Activated CD8-positive, alpha-beta memory T cell treated with anti-CD3 and anti-CD28 coated beads, Interleukin-2, amount 10 ng/mL, durations not matched to agents 7 days and 5 days (primary cell): ENCODE data around the gene PTPRG. TPM values are rescaled to one million over a fixed set of nuclear protein-coding genes. Genes with fewer than 3 reads are reported as not detected.

ENCODE experiments used
- ATAC-seq: fragments of 150-1000 bp; cut with Tn5 transposase; one replicate; pipeline ENCODE4 v1.10.0; 2021; ENCODE audit warnings: moderate library complexity
- CTCF ChIA-PET: fragments of 350-600 bp; sonication (Branson Sonifier 250); formaldehyde crosslinking; loops from one replicate; lab custom pipeline; 2021; ENCODE audit warnings: antibody characterized with exemption; lab: Charles Lee
- DNase-seq: peaks from one replicate; pipeline ENCODE4 v3.0.0-alpha.2; 2020
- H3K27ac Mint-ChIP-seq: one replicate; pipeline ENCODE4 v1.8.0; 2021; ENCODE audit warnings: mild to moderate bottlenecking, mixed read lengths
- H3K27me3 Mint-ChIP-seq: one replicate; pipeline ENCODE4 v1.8.0; 2021; ENCODE audit warnings: mixed read lengths
- H3K36me3 Mint-ChIP-seq: one replicate; pipeline ENCODE4 v1.8.0; 2021; ENCODE audit warnings: mild to moderate bottlenecking, mixed read lengths
- H3K4me1 Mint-ChIP-seq: one replicate; pipeline ENCODE4 v1.8.0; 2021; ENCODE audit warnings: mixed read lengths
- H3K4me3 Mint-ChIP-seq: one replicate; pipeline ENCODE4 v1.8.0; 2021; ENCODE audit warnings: mild to moderate bottlenecking, moderate library complexity, mixed read lengths
- H3K9me3 Mint-ChIP-seq: one replicate; pipeline ENCODE4 v1.8.0; 2022; ENCODE audit warnings: low read depth, mixed read lengths
- total RNA-seq, 2 experiments: library from RNA; stranded (reverse); gene quantifications; one replicate each; pipeline ENCODE4 v1.2.3, GENCODE V29; 2021

PTPRG gene
- total RNA-seq, 2 experiments from 2014 or later = 0.21 TPM; not detected in 1

GRCh38 chr3:61927332-61927731 is 366.0 kb downstream of the PTPRG start:
- no peak for DNase-seq
- Mint-ChIP-seq H3K4me3 (no peak overlapping the region), H3K4me1 (no peaks in the 10 kb centered on the region), H3K27ac (no peak overlapping the region), H3K9me3 (no peaks in the 10 kb centered on the region), H3K27me3 (no peaks in the 10 kb centered on the region), H3K36me3 (no peaks in the 10 kb centered on the region)
- CTCF ChIA-PET = no interaction called here
- no peak for ATAC-seq

GRCh38 chr3:61928039-61928438 is 366.7 kb downstream of the PTPRG start:
- no peaks in the 10 kb centered on the region for H3K36me3 Mint-ChIP-seq
- no peak for DNase-seq
- H3K27me3 Mint-ChIP-seq = no peaks in the 10 kb centered on the region
- ATAC-seq = no peak
- CTCF ChIA-PET = no interaction called here
- H3K4me1 Mint-ChIP-seq = no peaks in the 10 kb centered on the region
- H3K4me3 Mint-ChIP-seq = no peak overlapping the region
- no peak overlapping the region for H3K27ac Mint-ChIP-seq
- no peaks in the 10 kb centered on the region for H3K9me3 Mint-ChIP-seq

- H3K27ac Mint-ChIP-seq = no peak overlapping the region
- H3K4me3 Mint-ChIP-seq = no peak overlapping the region
- H3K36me3 Mint-ChIP-seq = no peaks in the 10 kb centered on the region
- no peaks in the 10 kb centered on the region for H3K9me3 Mint-ChIP-seq
- no peak for ATAC-seq
- CTCF ChIA-PET = no interaction called here
- H3K4me1 Mint-ChIP-seq = no peaks in the 10 kb centered on the region
- DNase-seq = no peak
- no peaks in the 10 kb centered on the region for H3K27me3 Mint-ChIP-seq
Observed at GRCh38 chr3:61928776-61929314, 367.5 kb downstream of the PTPRG start.

DNA sequence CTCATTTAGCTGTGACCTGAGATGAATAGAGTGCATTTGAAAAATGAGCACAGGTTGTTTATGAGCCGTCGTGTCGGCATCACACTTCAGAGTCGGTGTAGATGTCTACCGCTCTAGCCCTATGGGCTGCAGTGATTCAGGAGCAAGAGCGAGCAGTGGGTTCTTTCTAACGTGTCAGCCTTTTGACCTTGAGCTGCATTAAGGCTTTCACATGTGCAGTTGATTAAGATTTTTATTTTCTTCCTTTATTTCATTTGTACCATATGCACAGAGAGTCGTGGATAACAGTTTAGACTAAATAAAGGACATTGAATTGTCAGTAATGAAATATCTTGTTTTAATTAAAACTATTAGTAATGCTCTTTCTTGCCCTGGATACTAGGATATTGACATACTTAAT is 368.2 kb downstream of the PTPRG start:
- no peaks in the 10 kb centered on the region for H3K27me3 Mint-ChIP-seq
- no peak for ATAC-seq
- no peaks in the 10 kb centered on the region for H3K4me1 Mint-ChIP-seq
- no peak overlapping the region for H3K4me3 Mint-ChIP-seq
- no peaks in the 10 kb centered on the region for H3K9me3 Mint-ChIP-seq
- H3K36me3 Mint-ChIP-seq = no peaks in the 10 kb centered on the region
- H3K27ac Mint-ChIP-seq = no peak overlapping the region
- CTCF ChIA-PET = no interaction called here
- DNase-seq = no peak

- Mint-ChIP-seq H3K9me3 (no peaks in the 10 kb centered on the region), H3K4me3 (no peak overlapping the region), H3K27ac (no peak overlapping the region), H3K36me3 (no peaks in the 10 kb centered on the region), H3K4me1 (no peaks in the 10 kb centered on the region), H3K27me3 (no peaks in the 10 kb centered on the region)
- ATAC-seq (no peak), DNase-seq (no peak)
- CTCF ChIA-PET = no interaction called here
Observed at GRCh38 chr3:61932499-61932898, 371.1 kb downstream of the PTPRG start.

DNA sequence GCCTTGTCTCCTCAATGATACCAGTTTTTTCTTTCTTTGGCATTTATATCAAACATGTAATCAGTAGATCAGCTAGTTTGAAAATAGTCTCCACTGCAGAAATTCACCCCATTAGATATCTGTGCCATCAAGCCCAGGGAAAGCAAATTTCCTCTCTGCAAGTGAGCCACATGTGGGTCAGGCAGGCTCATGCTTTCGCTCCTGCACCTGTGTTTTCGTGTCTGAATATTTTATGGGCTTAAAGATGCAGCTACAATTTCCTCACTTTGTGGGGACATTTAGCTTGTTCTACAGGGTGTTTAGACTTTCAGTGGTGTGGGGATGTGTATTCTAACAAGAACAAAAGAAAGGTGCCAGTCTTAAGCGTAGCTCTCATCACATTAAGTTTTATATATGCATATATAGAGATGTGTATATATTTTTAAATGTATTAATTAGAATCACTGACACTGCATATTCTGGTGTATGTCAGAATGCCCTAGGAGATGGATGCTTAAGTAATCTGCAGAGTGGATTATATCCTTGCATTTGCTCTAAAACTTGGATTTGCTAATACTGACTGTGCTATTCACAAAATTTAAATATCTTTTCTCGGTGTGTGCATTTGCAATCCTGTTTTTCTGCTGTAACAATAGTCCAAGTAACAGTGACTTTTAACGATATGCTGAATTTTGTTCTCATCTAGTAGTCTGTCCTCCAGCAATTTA is 372.6 kb downstream of the PTPRG start:
- CTCF ChIA-PET = no interaction called here
- Mint-ChIP-seq H3K27me3 (no peaks in the 10 kb centered on the region), H3K36me3 (no peaks in the 10 kb centered on the region), H3K4me3 (no peak overlapping the region), H3K9me3 (no peaks in the 10 kb centered on the region), H3K4me1 (no peaks in the 10 kb centered on the region), H3K27ac (no peak overlapping the region)
- ATAC-seq (no peak), DNase-seq (no peak)

DNA sequence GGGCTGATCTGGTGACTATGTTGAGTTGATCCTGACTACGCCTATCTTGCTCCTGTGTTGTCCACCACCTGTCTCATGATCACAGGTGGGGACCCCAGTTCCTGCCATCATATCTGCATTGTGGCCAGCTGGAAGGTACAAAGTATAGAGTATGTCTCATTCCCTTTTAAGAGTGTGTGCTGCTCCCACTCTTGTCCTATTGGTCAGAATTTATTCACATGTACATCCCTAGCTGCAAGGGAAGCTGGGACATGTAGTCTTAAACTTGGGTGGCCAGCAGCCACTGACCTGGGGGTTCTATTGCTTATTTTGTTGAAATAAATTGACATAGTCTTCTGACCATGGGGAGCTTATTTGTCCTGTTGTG is 373.1 kb downstream of the PTPRG start:
- no peak for DNase-seq
- Mint-ChIP-seq H3K9me3 (no peaks in the 10 kb centered on the region), H3K4me3 (no peak overlapping the region), H3K27me3 (no peaks in the 10 kb centered on the region), H3K36me3 (no peaks in the 10 kb centered on the region), H3K4me1 (no peaks in the 10 kb centered on the region), H3K27ac (no peak overlapping the region)
- CTCF ChIA-PET = no interaction called here
- no peak for ATAC-seq

GRCh38 chr3:61935814-61936213 is 374.4 kb downstream of the PTPRG start:
- ATAC-seq = no peak
- no peaks in the 10 kb centered on the region for H3K36me3 Mint-ChIP-seq
- H3K4me3 Mint-ChIP-seq = no peak overlapping the region
- peaks cover under 1% of the 10 kb centered on the region for H3K9me3 Mint-ChIP-seq
- CTCF ChIA-PET = no interaction called here
- no peaks in the 10 kb centered on the region for H3K27me3 Mint-ChIP-seq
- H3K4me1 Mint-ChIP-seq = no peaks in the 10 kb centered on the region
- no peak for DNase-seq
- H3K27ac Mint-ChIP-seq = no peak overlapping the region

DNA sequence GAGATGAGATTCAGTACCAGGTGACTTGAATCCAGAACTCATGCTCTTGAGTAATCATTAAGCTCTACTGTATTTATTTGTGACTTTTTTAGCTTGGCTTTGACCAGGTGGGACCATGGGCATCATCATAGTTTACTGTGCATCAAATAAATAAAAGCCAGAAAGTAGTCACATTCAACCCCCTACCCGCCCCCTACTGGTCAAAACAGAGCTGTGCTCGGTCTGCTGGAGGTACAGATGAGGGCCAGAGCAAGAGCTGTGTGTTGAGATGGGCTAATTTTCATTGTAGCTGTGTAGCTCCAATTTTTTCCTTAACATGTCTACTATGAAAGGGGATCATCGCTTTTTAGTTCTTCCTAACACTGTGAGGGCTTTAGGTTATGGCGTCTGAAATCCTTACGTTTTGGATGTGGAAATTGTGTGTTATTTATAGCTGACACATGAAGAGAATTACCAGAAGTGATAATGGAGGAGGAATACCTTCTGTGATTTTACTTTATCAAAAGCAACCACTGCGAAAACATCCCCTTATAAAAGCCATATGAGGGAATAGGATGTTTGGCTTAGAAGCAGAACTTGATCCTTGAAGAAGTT is 375.1 kb downstream of the PTPRG start:
- H3K4me3 Mint-ChIP-seq = no peak overlapping the region
- no peak for ATAC-seq
- no peak overlapping the region for H3K27ac Mint-ChIP-seq
- CTCF ChIA-PET = interaction anchor here (2.2 kb wide), 1 partner anchor 10 kb away, joined by 5 read pairs; no protein-coding TSS in a partner anchor
- no peaks in the 10 kb centered on the region for H3K4me1 Mint-ChIP-seq
- peaks cover 4% of the 10 kb centered on the region for H3K9me3 Mint-ChIP-seq
- no peak for DNase-seq
- H3K36me3 Mint-ChIP-seq = no peaks in the 10 kb centered on the region
- H3K27me3 Mint-ChIP-seq = no peaks in the 10 kb centered on the region

DNA sequence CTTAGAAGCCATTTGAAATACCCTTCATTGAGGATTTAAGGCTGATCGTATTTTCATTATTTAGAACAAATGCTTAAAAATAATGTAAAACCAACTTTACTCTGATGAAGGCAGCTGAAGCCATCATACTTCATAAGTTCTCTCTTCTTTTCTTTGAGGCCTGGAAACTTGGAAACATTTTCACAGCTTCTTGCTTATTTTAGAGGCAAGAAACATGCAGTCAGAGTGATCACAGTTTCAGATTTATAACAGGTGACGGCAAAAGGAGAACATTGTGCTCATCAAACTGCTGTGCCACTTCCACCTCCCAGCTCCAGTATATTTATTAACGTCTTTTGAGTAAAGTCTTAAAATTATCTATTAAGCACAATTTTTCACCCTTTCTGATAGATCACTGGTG is 376.1 kb downstream of the PTPRG start:
- CTCF ChIA-PET = interaction anchor here (0.7 to 2.2 kb wide), 2 partner anchors 9 to 568 kb away, joined by 3 to 5 read pairs; no protein-coding TSS in a partner anchor
- H3K27me3 Mint-ChIP-seq = no peaks in the 10 kb centered on the region

GRCh38 chr3:61938878-61939549 is 377.6 kb downstream of the PTPRG start:
- no peak for DNase-seq
- no peak for ATAC-seq
- CTCF ChIA-PET = no interaction called here
- Mint-ChIP-seq H3K4me1 (no peaks in the 10 kb centered on the region), H3K36me3 (no peaks in the 10 kb centered on the region), H3K4me3 (no peak overlapping the region), H3K9me3 (peaks cover 4% of the 10 kb centered on the region), H3K27ac (no peak overlapping the region), H3K27me3 (no peaks in the 10 kb centered on the region)

More for the DNA sequence above, 376.1 kb downstream of the PTPRG start:
- ATAC-seq (no peak), DNase-seq (no peak)
- Mint-ChIP-seq H3K4me3 (no peak overlapping the region), H3K36me3 (no peaks in the 10 kb centered on the region), H3K9me3 (peaks cover 4% of the 10 kb centered on the region), H3K4me1 (no peaks in the 10 kb centered on the region), H3K27ac (no peak overlapping the region)

DNA sequence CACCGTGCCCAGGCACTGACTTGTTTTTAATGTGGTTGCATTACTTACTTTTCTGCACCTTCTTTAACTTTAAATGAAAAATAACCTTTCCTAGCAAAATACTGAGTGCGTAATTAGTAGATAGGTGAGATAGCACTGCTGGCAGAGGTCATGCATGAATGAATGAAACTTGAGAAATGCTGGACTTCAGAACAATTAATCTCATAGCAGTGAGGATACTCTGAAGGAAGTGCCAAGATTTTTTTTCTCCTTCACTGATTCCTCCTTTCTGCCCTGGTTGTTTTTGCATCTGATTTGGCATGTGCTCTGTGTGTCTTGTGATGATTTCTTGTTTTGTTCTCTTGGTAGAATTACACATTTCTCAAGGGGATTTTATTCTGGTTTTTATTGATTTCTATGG is 378.9 kb downstream of the PTPRG start:
- Mint-ChIP-seq H3K27me3 (no peaks in the 10 kb centered on the region), H3K9me3 (peaks cover 4% of the 10 kb centered on the region), H3K4me1 (no peaks in the 10 kb centered on the region), H3K27ac (no peak overlapping the region), H3K4me3 (no peak overlapping the region), H3K36me3 (no peaks in the 10 kb centered on the region)
- DNase-seq (no peak), ATAC-seq (no peak)
- CTCF ChIA-PET = no interaction called here

GRCh38 chr3:61943975-61944374 is 382.6 kb downstream of the PTPRG start:
- Mint-ChIP-seq H3K27me3 (no peaks in the 10 kb centered on the region), H3K4me3 (no peak overlapping the region), H3K27ac (no peak overlapping the region), H3K36me3 (no peaks in the 10 kb centered on the region), H3K4me1 (no peaks in the 10 kb centered on the region), H3K9me3 (peaks cover 4% of the 10 kb centered on the region)
- DNase-seq (no peak), ATAC-seq (no peak)
- CTCF ChIA-PET = no interaction called here

GRCh38 chr3:61944726-61945125 is 383.4 kb downstream of the PTPRG start:
- CTCF ChIA-PET = no interaction called here
- ATAC-seq (no peak), DNase-seq (no peak)
- no peaks in the 10 kb centered on the region for H3K4me1 Mint-ChIP-seq
- H3K27me3 Mint-ChIP-seq = no peaks in the 10 kb centered on the region
- no peak overlapping the region for H3K4me3 Mint-ChIP-seq
- peaks cover 4% of the 10 kb centered on the region for H3K9me3 Mint-ChIP-seq
- H3K36me3 Mint-ChIP-seq = no peaks in the 10 kb centered on the region
- no peak overlapping the region for H3K27ac Mint-ChIP-seq
